Tibial nerve (tissue), 4 donors: ENCODE measurements around the gene GRPEL2. TPM values are rescaled to one million over a fixed set of nuclear protein-coding genes. Genes with fewer than 3 reads are reported as not detected.
A peak's percentile ranks its signal among the peaks of the same experiment; 100 is the strongest.
"Not testable (repeated sequence)": the region's sequence is repeated elsewhere in the genome, so short reads cannot be mapped to it uniquely, and the experiment has no call there.

Experiments
- DNase-seq, 2 donors: peaks; one replicate each; pipeline ENCODE4 v3.0.0-alpha.2; 2019; ENCODE audit warnings: low spot score in 2 of 2
- H3K27ac ChIP-seq, 4 donors: fragments of 200-600 bp; sonication (generic) in 3 of 4; one replicate each; pipeline ENCODE4 v1.5.1; 2017 to 2019; ENCODE audit warnings: mild to moderate bottlenecking in 1 of 4
- H3K27me3 ChIP-seq, 2 donors: fragments of 200-600 bp; sonication (generic) in 1 of 2; one replicate each; pipeline versions ENCODE4 v1.5.1 to v1.6.0; 2017 to 2019
- H3K36me3 ChIP-seq, 3 donors: fragments of 200-600 bp; sonication (generic); one replicate each; pipeline ENCODE4 v1.5.1; 2018 to 2019
- H3K4me1 ChIP-seq, 4 donors: fragments of 200-600 bp; sonication (generic) in 3 of 4; one replicate each; pipeline ENCODE4 v1.5.1; 2017 to 2019
- H3K4me3 ChIP-seq, 4 donors: fragments of 200-600 bp; sonication (generic) in 3 of 4; one replicate each; pipeline ENCODE4 v1.5.1; 2017 to 2019; ENCODE audit warnings: mild to moderate bottlenecking in 1 of 4, moderate library complexity in 1 of 4
- H3K9me3 ChIP-seq, 4 donors: fragments of 200-600 bp; sonication (generic) in 3 of 4; one replicate each; pipeline ENCODE4 v1.5.1; 2017 to 2019
- CTCF ChIP-seq, 5 experiments: fragments of 200-600 bp in 3 of 5; fragments of 450-650 bp in 2 of 5; sonication (generic) in 3 of 5; IDR thresholded peaks; one replicate each; pipeline ENCODE4 v1.5.1; 2016 to 2019; ENCODE audit warnings: antibody characterized with exemption in 5 of 5, mild to moderate bottlenecking in 3 of 5, moderate library complexity in 2 of 5
- EP300 ChIP-seq, 2 donors: sonication (generic); formaldehyde crosslinking; IDR thresholded peaks; one replicate each; pipeline ENCODE4 v1.6.1; 2017; ENCODE audit warnings: antibody characterized with exemption in 2 of 2, mild to moderate bottlenecking in 1 of 2
- POLR2A ChIP-seq, 2 donors: fragments of 450-650 bp; IDR thresholded peaks; one replicate each; pipeline ENCODE4 v1.6.1; 2017; ENCODE audit warnings: antibody characterized with exemption in 2 of 2, mild to moderate bottlenecking in 2 of 2, moderate library complexity in 2 of 2
- WGBS, 2 donors: methylation state at CpG; one replicate each; pipeline ENCODE4 v1.1.5; 2018; 5-methylcytosine and 5-hydroxymethylcytosine counted together
- total RNA-seq, 4 donors: library from RNA; depleted of rRNA; stranded (reverse); fragments of >200 nt; gene quantifications; one replicate each; pipeline ENCODE4 v1.1.0, GENCODE V29; 2016

Gene GRPEL2
- total RNA-seq, 4 donors from 2014 or later, result 6.5 to 13.5 (median 10.3) TPM

- Histone ChIP-seq H3K4me1 (peaks cover 0 to 14% (median 0%) of the 10 kb centered on the region in 4 donors), H3K27ac (no peak overlapping the region)
- 71 to 83% methylated on average over 19 of the region's 19 CpGs for WGBS, 2 donors
Measured at GRCh38 chr5:149392718-149393117, 47.4 kb downstream of the GRPEL2 start.

GRCh38 chr5:149394996-149395395 lies 49.7 kb downstream of the GRPEL2 start:
- H3K36me3 ChIP-seq, H3K9me3 ChIP-seq, H3K4me1 ChIP-seq, H3K27me3 ChIP-seq, DNase-seq, H3K4me3 ChIP-seq, H3K27ac ChIP-seq: not testable (repeated sequence)

More at GRCh38 chr5:149392718-149393117, 47.4 kb downstream of the GRPEL2 start:
- TF ChIP-seq EP300 (IDR thresholded peaks at IDR 0.05), result no peak
- no peak for TF ChIP-seq CTCF (IDR thresholded peaks at IDR 0.05)
- no peak for TF ChIP-seq POLR2A (IDR thresholded peaks at IDR 0.05)
- Histone ChIP-seq H3K27me3 (no peaks in the 10 kb centered on the region), H3K36me3 (no peaks in the 10 kb centered on the region), H3K4me3 (no peak overlapping the region), H3K9me3 (peaks cover 0 to 3% (median 0%) of the 10 kb centered on the region in 4 donors)
- no peak for DNase-seq

GRCh38 chr5:149397530-149397929 lies 52.2 kb downstream of the GRPEL2 start:
- no peak overlapping the region for H3K27ac ChIP-seq
- H3K27me3 ChIP-seq, result no peaks in the 10 kb centered on the region
- TF ChIP-seq EP300 (IDR thresholded peaks at IDR 0.05) (peak in 1 of 2 donors; percentile 35), POLR2A (IDR thresholded peaks at IDR 0.05) (no peak)
- no peak for DNase-seq
- no peaks in the 10 kb centered on the region for H3K9me3 ChIP-seq
- H3K4me3 ChIP-seq, result no peak overlapping the region
- H3K36me3 ChIP-seq, result no peaks in the 10 kb centered on the region
- 85 to 91% methylated on average over 6 of the region's 6 CpGs for WGBS, 2 donors
- H3K4me1 ChIP-seq, result no peaks in the 10 kb centered on the region

GRCh38 chr5:149398747-149399266 lies 53.5 kb downstream of the GRPEL2 start:
- DNase-seq, H3K36me3 ChIP-seq, H3K27me3 ChIP-seq, H3K9me3 ChIP-seq, H3K4me1 ChIP-seq, H3K4me3 ChIP-seq, H3K27ac ChIP-seq: not testable (repeated sequence)
- 82 to 88% methylated on average over 7 of the region's 7 CpGs for WGBS, 2 donors

- H3K27ac ChIP-seq, result peak overlapping the region in 1 of 4 donors; percentile 5
- DNase-seq, result no peak
- no peaks in the 10 kb centered on the region for H3K4me1 ChIP-seq
- H3K36me3 ChIP-seq, result no peaks in the 10 kb centered on the region
- no peaks in the 10 kb centered on the region for H3K27me3 ChIP-seq
- no peak overlapping the region for H3K4me3 ChIP-seq
- H3K9me3 ChIP-seq, result no peaks in the 10 kb centered on the region
- TF ChIP-seq EP300 (IDR thresholded peaks at IDR 0.05), result no peak
- TF ChIP-seq POLR2A (IDR thresholded peaks at IDR 0.05), result no peak
- TF ChIP-seq CTCF (IDR thresholded peaks at IDR 0.05), result no peak
Measured at GRCh38 chr5:149399775-149400174, 54.5 kb downstream of the GRPEL2 start.

GRCh38 chr5:149400304-149400703 lies 55.0 kb downstream of the GRPEL2 start:
- H3K4me3 ChIP-seq, result no peak overlapping the region
- no peaks in the 10 kb centered on the region for H3K9me3 ChIP-seq
- H3K27ac ChIP-seq, result peak overlapping the region in 1 of 4 donors; percentile 5
- WGBS, 2 donors, result 49 to 51% methylated on average over 6 of the region's 6 CpGs
- no peak for DNase-seq
- TF ChIP-seq POLR2A (IDR thresholded peaks at IDR 0.05), result no peak
- no peak for TF ChIP-seq CTCF (IDR thresholded peaks at IDR 0.05)
- TF ChIP-seq EP300 (IDR thresholded peaks at IDR 0.05), result no peak
- no peaks in the 10 kb centered on the region for H3K36me3 ChIP-seq
- peaks cover 0 to 4% (median 0%) of the 10 kb centered on the region in 4 donors for H3K4me1 ChIP-seq
- no peaks in the 10 kb centered on the region for H3K27me3 ChIP-seq

- TF ChIP-seq EP300 (IDR thresholded peaks at IDR 0.05) (no peak), POLR2A (IDR thresholded peaks at IDR 0.05) (no peak), CTCF (IDR thresholded peaks at IDR 0.05) (no peak)
- H3K36me3 ChIP-seq, result no peaks in the 10 kb centered on the region
- H3K9me3 ChIP-seq, result no peaks in the 10 kb centered on the region
- no peak overlapping the region for H3K4me3 ChIP-seq
- WGBS, 2 donors, result 92 to 98% methylated on average over 2 of the region's 2 CpGs
- H3K27me3 ChIP-seq, result no peaks in the 10 kb centered on the region
- no peak for DNase-seq
- no peak overlapping the region for H3K27ac ChIP-seq
- H3K4me1 ChIP-seq, result peaks cover 0 to 11% (median 0%) of the 10 kb centered on the region in 4 donors
Measured at GRCh38 chr5:149401051-149401450, 55.8 kb downstream of the GRPEL2 start.
